IMR-90 (cell line): ENCODE measurements around the gene THOP1. TPM values are rescaled to one million over a fixed set of nuclear protein-coding genes. Genes with fewer than 3 reads are reported as not detected.

Experiments used
- ATAC-seq: fragments of 200-7000 bp; cut with Tn5 transposase; 2 replicates; pipeline ENCODE4 v1.9.1; 2020; ENCODE audit warnings: low read depth, mild to moderate bottlenecking, moderate library complexity
- BruUV-seq: library from RNA; stranded (reverse); fragments of 400-500 nt; replicated peaks from 2 replicates; lab custom pipeline; 2021; lab: Mats Ljungman, UMichigan
- CTCF ChIA-PET: fragments of 300-600 bp; formaldehyde crosslinking; extraction: SDS; loops from one replicate; lab custom pipeline; 2021; ENCODE audit warnings: antibody characterized with exemption; lab: Yijun Ruan, JAX
- POLR2A ChIA-PET: fragments of 300-600 bp; sonication (Branson Sonifier 250); formaldehyde crosslinking; loops from one replicate; lab custom pipeline; 2022; ENCODE audit warnings: antibody characterized with exemption; ENCODE audit not compliant: unreplicated experiment; lab: Charles Lee
- DNase-seq: peaks from one replicate; pipeline ENCODE4 v3.0.0; 2013
- H2AFZ ChIP-seq: replicated peaks from 2 replicates; pipeline ENCODE3; 2013; ENCODE audit warnings: low read length, mild to moderate bottlenecking; ENCODE audit not compliant: poor library complexity
- H2AK5ac ChIP-seq: 2 replicates; pipeline ENCODE4 v1.6.1; 2013; ENCODE audit warnings: low read depth, low read length, inconsistent platforms
- H2AK9ac ChIP-seq: replicated peaks from 2 replicates; pipeline ENCODE3; 2013; ENCODE audit warnings: mild to moderate bottlenecking, low read depth, low read length, moderate library complexity; ENCODE audit not compliant: poor library complexity
- H2BK120ac ChIP-seq: 2 replicates; pipeline ENCODE4 v1.6.1; 2013; ENCODE audit warnings: low read depth, low read length, inconsistent platforms
- H2BK15ac ChIP-seq: 3 replicates; pipeline ENCODE4 v1.6.1; 2013; ENCODE audit warnings: low read depth, low read length, inconsistent platforms
- H2BK20ac ChIP-seq: 2 replicates; pipeline ENCODE4 v1.6.1; 2013; ENCODE audit warnings: low read depth, mild to moderate bottlenecking, inconsistent platforms, low read length, moderate library complexity
- H2BK5ac ChIP-seq: 2 replicates; pipeline ENCODE4 v1.6.1; 2013; ENCODE audit warnings: mild to moderate bottlenecking, low read depth, low read length, inconsistent platforms; ENCODE audit not compliant: poor library complexity, severe bottlenecking
- H3K14ac ChIP-seq: replicated peaks from 2 replicates; pipeline ENCODE4 v1.6.1; 2013; ENCODE audit warnings: low read depth, low read length, inconsistent platforms
- H3K18ac ChIP-seq: 2 replicates; pipeline ENCODE4 v1.6.1; 2013; ENCODE audit warnings: low read depth, low read length, control low read depth
- H3K23ac ChIP-seq: 2 replicates; pipeline ENCODE4 v1.6.1; 2013; ENCODE audit warnings: low read depth, low read length, inconsistent platforms
- H3K27ac ChIP-seq: 2 replicates; pipeline ENCODE4 v1.5.1; 2013; ENCODE audit warnings: mild to moderate bottlenecking, control low read depth, low read length; ENCODE audit not compliant: insufficient read depth
- H3K27me3 ChIP-seq: 2 replicates; pipeline ENCODE4 v1.6.1; 2013; ENCODE audit warnings: low read length; ENCODE audit not compliant: control insufficient read depth, insufficient read depth
- H3K36me3 ChIP-seq: 2 replicates; pipeline ENCODE4 v1.6.1; 2013; ENCODE audit warnings: low read length, mixed read lengths; ENCODE audit not compliant: control insufficient read depth, insufficient read depth
- H3K4ac ChIP-seq: 2 replicates; pipeline ENCODE4 v1.6.1; 2013; ENCODE audit warnings: low read depth, low read length, inconsistent platforms
- H3K4me1 ChIP-seq: 2 replicates; pipeline ENCODE4 v1.6.1; 2013; ENCODE audit warnings: low read length, mixed read lengths; ENCODE audit not compliant: control insufficient read depth, insufficient read depth
- H3K4me2 ChIP-seq: 2 replicates; pipeline ENCODE4 v1.6.1; 2013; ENCODE audit warnings: low read depth, mild to moderate bottlenecking, control low read depth, low read length, moderate library complexity
- H3K4me3 ChIP-seq: 2 replicates; pipeline ENCODE4 v1.5.1; 2013; ENCODE audit warnings: low read depth, mild to moderate bottlenecking, control low read depth, low read length, moderate library complexity; ENCODE audit not compliant: insufficient read depth
- H3K56ac ChIP-seq: 2 replicates; pipeline ENCODE4 v1.6.1; 2013; ENCODE audit warnings: low read length, inconsistent platforms; ENCODE audit not compliant: insufficient read depth; ENCODE audit errors: extremely low read depth
- H3K79me1 ChIP-seq, 2 experiments: 2 replicates each; pipeline ENCODE4 v1.6.1; 2013; ENCODE audit warnings: low read length in 2 of 2, inconsistent platforms in 1 of 2, low read depth in 1 of 2
- H3K9ac ChIP-seq: 2 replicates; pipeline ENCODE4 v1.6.1; 2013; ENCODE audit warnings: low read depth, low read length, control low read depth
- H3K9me1 ChIP-seq: 2 replicates; pipeline ENCODE4 v1.6.1; 2013; ENCODE audit warnings: low read length, inconsistent platforms; ENCODE audit not compliant: insufficient read depth
- H3K9me3 ChIP-seq: 2 replicates; pipeline ENCODE4 v1.6.1; 2013; ENCODE audit warnings: low read length; ENCODE audit not compliant: control insufficient read depth, insufficient read depth
- H4K20me1 ChIP-seq: 2 replicates; pipeline ENCODE4 v1.6.1; 2013; ENCODE audit warnings: low read length, inconsistent platforms; ENCODE audit not compliant: insufficient read depth
- H4K5ac ChIP-seq: 2 replicates; pipeline ENCODE4 v1.6.1; 2013; ENCODE audit warnings: mild to moderate bottlenecking, low read depth, low read length, control low read depth
- H4K8ac ChIP-seq, 2 experiments: 2 replicates each; pipeline ENCODE4 v1.6.1; 2013; ENCODE audit warnings: low read depth in 2 of 2, low read length in 2 of 2, control low read depth in 1 of 2, inconsistent platforms in 1 of 2
- H4K91ac ChIP-seq: 2 replicates; pipeline ENCODE4 v1.6.1; 2013; ENCODE audit warnings: low read depth, low read length, inconsistent platforms; ENCODE audit not compliant: insufficient read depth
- BHLHE40 ChIP-seq: fragments of 150-350 bp; IDR thresholded peaks from 2 replicates; pipeline ENCODE4 v1.6.1; 2016; ENCODE audit warnings: mild to moderate bottlenecking, low read depth, low read length
- CEBPB ChIP-seq: IDR thresholded peaks from 2 replicates; pipeline ENCODE4 v1.6.1; 2012; ENCODE audit warnings: low read depth, low read length, improper control_type of control experiment
- CHD1 ChIP-seq: IDR thresholded peaks from 2 replicates; pipeline ENCODE4 v1.6.1; 2012; ENCODE audit warnings: low read depth, low read length, improper control_type of control experiment
- CTCF ChIP-seq: conservative IDR thresholded peaks from 2 replicates; pipeline ENCODE4 v1.5.1; 2012; ENCODE audit warnings: mild to moderate bottlenecking, low read depth, low read length, improper control_type of control experiment
- FOS ChIP-seq: fragments of 150-350 bp; IDR thresholded peaks from 2 replicates; pipeline ENCODE4 v1.6.1; 2016; ENCODE audit warnings: low read depth, low read length
- MAFK ChIP-seq: IDR thresholded peaks from 2 replicates; pipeline ENCODE4 v1.6.1; 2012; ENCODE audit warnings: low read depth, low read length, improper control_type of control experiment
- MAZ ChIP-seq: IDR thresholded peaks from 2 replicates; pipeline ENCODE4 v1.6.1; 2012; ENCODE audit warnings: low read depth, mild to moderate bottlenecking, low read length, improper control_type of control experiment, moderate library complexity, borderline replicate concordance
- MXI1 ChIP-seq: IDR thresholded peaks from 2 replicates; pipeline ENCODE4 v1.6.1; 2012; ENCODE audit warnings: low read depth, mild to moderate bottlenecking, low read length, moderate library complexity, borderline replicate concordance
- NFE2L2 ChIP-seq: fragments of 150-350 bp; IDR thresholded peaks from 2 replicates; pipeline ENCODE4 v1.6.1; 2016; ENCODE audit warnings: low read depth, mild to moderate bottlenecking, low read length
- POLR2A ChIP-seq: IDR thresholded peaks from 2 replicates; pipeline ENCODE4 v1.6.1; 2012; ENCODE audit warnings: mild to moderate bottlenecking, low read depth, low read length
- RAD21 ChIP-seq: IDR thresholded peaks from 2 replicates; pipeline ENCODE4 v1.6.1; 2012; ENCODE audit warnings: low read length, improper control_type of control experiment
- RCOR1 ChIP-seq: IDR thresholded peaks from 2 replicates; pipeline ENCODE4 v1.6.1; 2012; ENCODE audit warnings: mild to moderate bottlenecking, low read length, improper control_type of control experiment; ENCODE audit not compliant: insufficient replicate concordance
- RFX5 ChIP-seq: IDR thresholded peaks from 2 replicates; pipeline ENCODE4 v1.8.0; 2012; ENCODE audit warnings: low read depth, mild to moderate bottlenecking, low read length, moderate library complexity
- SMC3 ChIP-seq: fragments of 150-350 bp; IDR thresholded peaks from 2 replicates; pipeline ENCODE4 v1.6.1; 2016; ENCODE audit warnings: low read depth, mild to moderate bottlenecking, antibody characterized with exemption, low read length, moderate library complexity
- WGBS, 2 experiments: methylation state at CpG; one replicate each; pipeline versions ENCODE4 v1.1.5 to v1.1.7; 2013; ENCODE audit warnings: missing lambda C conversion rate in 2 of 2; ENCODE audit not compliant: insufficient read length in 1 of 2; ENCODE audit errors: extremely low coverage in 2 of 2; 5-methylcytosine and 5-hydroxymethylcytosine counted together
- dilution Hi-C: fragments of 300-500 bp; cut with HindIII; formaldehyde crosslinking; loops from one replicate; pipeline ENCODE4 v1.14.3; 2018; ENCODE audit warnings: low sequenced_read_pairs; ENCODE audit not compliant: unreplicated experiment
- in situ Hi-C: fragments of 300-500 bp; cut with MboI; formaldehyde crosslinking; loops from 3 replicates; pipeline ENCODE4 v1.14.3; 2019; ENCODE audit warnings: low sequenced_read_pairs, inconsistent platforms, mixed read lengths
- intact Hi-C: fragments of 100-400 bp; cut with micrococcal nuclease; formaldehyde crosslinking; loops from 2 replicates; pipeline ENCODE4 v1.10.0; 2022
- polyA plus RNA-seq, 3 experiments: library from polyadenylated mRNA; depleted of rRNA; stranded (reverse); fragments of >200 nt; gene quantifications; 2 replicates each; pipeline ENCODE4 v1.2.3, GENCODE V29; 2012; ENCODE audit warnings: low replicate concordance in 1 of 3
- total RNA-seq: library from RNA; depleted of rRNA; stranded (reverse); fragments of >200 nt; gene quantifications from 2 replicates; pipeline ENCODE4 v1.2.3, GENCODE V29; 2012
- TF ChIP-seq, protein P1 (sequence below): fragments of 150-350 bp; IDR thresholded peaks from 2 replicates; pipeline ENCODE4 v1.6.1; 2016; ENCODE audit warnings: low read depth, mild to moderate bottlenecking, low read length, moderate library complexity, borderline replicate concordance
- TF ChIP-seq, protein P2 (sequence below): fragments of 150-350 bp; IDR thresholded peaks from 2 replicates; pipeline ENCODE4 v1.6.1; 2017; ENCODE audit warnings: mild to moderate bottlenecking, antibody characterized with exemption, low read length, low read depth

The THOP1 gene
- total and polyA plus RNA-seq, 2 of the 4 experiments (the other 2 are of a cell fraction), result 57.5 to 91.9 TPM

GRCh38 chr19:2853015-2853606 lies 67.8 kb downstream of the THOP1 start:
- ChIA-PET POLR2A (no interaction called here), CTCF (no interaction called here)
- H2AK5ac ChIP-seq, result no peak overlapping the region
- no peak for ATAC-seq
- no peak overlapping the region for H2BK15ac ChIP-seq
- peaks cover 94% of the 10 kb centered on the region for H3K9me3 ChIP-seq
- TF ChIP-seq SMC3, result no peak
- TF ChIP-seq MXI1, result no peak
- no peak for TF ChIP-seq BHLHE40
- no peak for TF ChIP-seq MAFK
- TF ChIP-seq NFE2L2, result no peak
- TF ChIP-seq FOS, result no peak
- TF ChIP-seq CTCF, result no peak
- TF ChIP-seq POLR2A, result no peak
- no peak for TF ChIP-seq CHD1
- TF ChIP-seq RCOR1, result no peak
- TF ChIP-seq RFX5, result no peak
- TF ChIP-seq MAZ, result no peak
- TF ChIP-seq, protein P1, sequence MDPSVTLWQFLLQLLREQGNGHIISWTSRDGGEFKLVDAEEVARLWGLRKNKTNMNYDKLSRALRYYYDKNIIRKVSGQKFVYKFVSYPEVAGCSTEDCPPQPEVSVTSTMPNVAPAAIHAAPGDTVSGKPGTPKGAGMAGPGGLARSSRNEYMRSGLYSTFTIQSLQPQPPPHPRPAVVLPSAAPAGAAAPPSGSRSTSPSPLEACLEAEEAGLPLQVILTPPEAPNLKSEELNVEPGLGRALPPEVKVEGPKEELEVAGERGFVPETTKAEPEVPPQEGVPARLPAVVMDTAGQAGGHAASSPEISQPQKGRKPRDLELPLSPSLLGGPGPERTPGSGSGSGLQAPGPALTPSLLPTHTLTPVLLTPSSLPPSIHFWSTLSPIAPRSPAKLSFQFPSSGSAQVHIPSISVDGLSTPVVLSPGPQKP, result no peak
- TF ChIP-seq, protein P2, sequence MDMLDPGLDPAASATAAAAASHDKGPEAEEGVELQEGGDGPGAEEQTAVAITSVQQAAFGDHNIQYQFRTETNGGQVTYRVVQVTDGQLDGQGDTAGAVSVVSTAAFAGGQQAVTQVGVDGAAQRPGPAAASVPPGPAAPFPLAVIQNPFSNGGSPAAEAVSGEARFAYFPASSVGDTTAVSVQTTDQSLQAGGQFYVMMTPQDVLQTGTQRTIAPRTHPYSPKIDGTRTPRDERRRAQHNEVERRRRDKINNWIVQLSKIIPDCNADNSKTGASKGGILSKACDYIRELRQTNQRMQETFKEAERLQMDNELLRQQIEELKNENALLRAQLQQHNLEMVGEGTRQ, result no peak
- no peak for TF ChIP-seq CEBPB
- no peak for TF ChIP-seq RAD21
- H2BK120ac ChIP-seq, result no peak overlapping the region
- H3K36me3 ChIP-seq, result peaks cover 41% of the 10 kb centered on the region
- H4K91ac ChIP-seq, result no peak overlapping the region
- H3K14ac ChIP-seq, result no peak overlapping the region
- H2AFZ ChIP-seq, result no peak overlapping the region
- H4K5ac ChIP-seq, result no peak overlapping the region
- H3K4me3 ChIP-seq, result no peak overlapping the region
- no peaks in the 10 kb centered on the region for H3K27me3 ChIP-seq
- H3K27ac ChIP-seq, result no peak overlapping the region
- H3K79me1 ChIP-seq, result peaks cover 8 to 21% of the 10 kb centered on the region in 2 experiments
- no peak overlapping the region for H2BK5ac ChIP-seq
- in situ Hi-C loops, result no loop called here
- H2BK20ac ChIP-seq, result no peak overlapping the region
- no peak overlapping the region for H3K9ac ChIP-seq
- H3K56ac ChIP-seq, result no peak overlapping the region
- no TSS peak for BruUV-seq
- H3K4me1 ChIP-seq, result peaks cover 2% of the 10 kb centered on the region
- DNase-seq, result no peak
- H3K9me1 ChIP-seq, result no peaks in the 10 kb centered on the region
- no peaks in the 10 kb centered on the region for H4K20me1 ChIP-seq
- no peak overlapping the region for H3K18ac ChIP-seq
- intact Hi-C loops, result no loop called here
- H4K8ac ChIP-seq, result no peak overlapping the region
- H3K23ac ChIP-seq, result no peak overlapping the region
- no peak overlapping the region for H3K4ac ChIP-seq
- WGBS, 2 experiments, result 90% methylated on average over 2 of the region's 11 CpGs; no CpG with 5 or more reads in 1 of the 2 experiments
- dilution Hi-C loops, result no loop called here
- no peak overlapping the region for H3K4me2 ChIP-seq
- H2AK9ac ChIP-seq, result no peak overlapping the region
